HG03066 (cell line): ENCODE measurements around the gene CARS1.
"Not testable (repeated sequence)": the region's sequence is repeated elsewhere in the genome, so short reads cannot be mapped to it uniquely, and the experiment has no call there.

ENCODE experiments used
- ATAC-seq: cut with Tn5 transposase; IDR thresholded peaks from one replicate; pipeline ENCODE4 v1.9.1; 2021; ENCODE audit warnings: low read depth; ENCODE audit not compliant: unreplicated experiment

Gene CARS1

GRCh38 chr11:3063876-3064275, 6.7 kb upstream of the CARS1 start:
- not testable (repeated sequence) for ATAC-seq

DNA sequence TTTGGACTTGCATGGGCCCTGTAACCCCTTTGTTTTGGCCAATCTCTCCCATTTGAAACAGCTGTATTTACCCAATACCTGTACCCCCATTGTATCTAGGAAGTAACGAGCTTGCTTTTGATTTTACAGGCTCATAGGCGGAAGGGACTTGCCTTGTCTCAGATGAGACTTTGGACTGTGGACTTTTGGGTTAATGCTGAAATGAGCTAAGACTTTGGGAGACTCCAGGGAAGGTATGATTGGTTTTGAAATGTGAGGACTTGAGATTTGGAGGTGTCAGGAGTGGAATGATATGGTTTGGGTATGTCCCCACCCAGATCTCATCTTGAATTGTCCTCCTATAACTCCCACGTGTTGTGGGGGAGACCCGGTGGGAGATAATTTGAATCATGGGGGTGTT, 6.2 kb upstream of the CARS1 start:
- not testable (repeated sequence) for ATAC-seq

- ATAC-seq = no peak
These were observed 3.3 kb upstream of the CARS1 start for GRCh38 chr11:3060436-3061025.

- no peak for ATAC-seq
These were observed 1.8 kb upstream of the CARS1 start for GRCh38 chr11:3058753-3059664.

DNA sequence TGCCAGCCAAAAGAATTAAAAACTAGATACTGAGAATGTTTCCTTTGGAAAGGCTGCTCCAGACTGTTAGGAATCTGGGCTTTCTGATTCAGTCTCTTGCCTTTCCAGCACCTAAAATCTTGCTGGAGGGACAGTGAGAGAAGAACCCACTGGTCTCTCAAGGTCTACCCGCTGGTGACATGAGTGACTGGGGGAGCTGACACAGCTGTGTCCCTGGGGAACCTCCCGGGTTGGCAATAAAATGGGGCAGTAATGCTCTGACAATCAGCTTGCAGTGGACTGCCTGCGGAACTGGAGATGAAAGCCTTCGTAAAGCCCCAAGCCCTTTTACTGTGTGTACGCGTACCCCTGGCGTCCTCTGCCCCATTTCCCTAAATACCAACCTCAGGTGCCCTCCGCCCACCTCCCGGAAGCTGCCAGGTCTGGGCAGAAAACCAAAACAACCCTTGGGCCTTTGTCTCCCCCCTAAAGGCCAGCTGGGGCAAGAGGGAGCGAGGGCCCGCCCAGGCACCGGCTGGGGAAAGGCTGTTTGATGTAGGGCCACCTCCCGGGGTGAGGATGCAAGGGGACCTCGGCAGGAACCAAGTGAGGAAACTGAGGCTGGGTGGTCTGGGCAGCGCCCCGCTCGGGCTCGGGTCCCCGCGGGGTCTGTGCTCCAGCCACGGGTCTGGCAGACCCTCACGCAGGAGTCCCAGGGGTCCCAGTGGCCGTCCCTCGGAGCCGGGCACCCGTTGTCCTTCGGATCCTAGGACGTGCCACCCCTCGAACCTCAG, 741 bp downstream of the CARS1 start:
- no peak for ATAC-seq

- ATAC-seq = no peak
These were observed 1.3 kb downstream of the CARS1 start for GRCh38 chr11:3055891-3056290.

DNA sequence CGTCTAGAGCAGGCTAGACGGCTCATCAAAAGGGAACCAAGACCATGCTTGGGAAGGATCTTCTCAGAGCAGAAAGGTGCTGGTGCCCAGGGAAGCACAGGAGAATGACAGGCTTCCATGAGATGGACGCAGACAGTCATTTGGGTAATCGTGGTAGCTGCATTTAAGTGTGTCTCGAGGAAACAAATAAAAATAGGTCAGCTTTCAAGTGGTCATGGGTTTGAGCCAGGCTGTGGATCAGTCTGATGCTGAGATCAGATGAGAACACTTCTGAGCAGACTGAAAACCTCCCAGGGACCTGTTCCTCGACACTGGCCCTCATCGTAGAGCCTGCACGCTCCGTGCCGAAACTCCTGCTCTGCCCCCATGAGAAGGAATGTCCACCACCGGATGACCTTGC, 4.7 kb downstream of the CARS1 start:
- ATAC-seq = no peak

DNA sequence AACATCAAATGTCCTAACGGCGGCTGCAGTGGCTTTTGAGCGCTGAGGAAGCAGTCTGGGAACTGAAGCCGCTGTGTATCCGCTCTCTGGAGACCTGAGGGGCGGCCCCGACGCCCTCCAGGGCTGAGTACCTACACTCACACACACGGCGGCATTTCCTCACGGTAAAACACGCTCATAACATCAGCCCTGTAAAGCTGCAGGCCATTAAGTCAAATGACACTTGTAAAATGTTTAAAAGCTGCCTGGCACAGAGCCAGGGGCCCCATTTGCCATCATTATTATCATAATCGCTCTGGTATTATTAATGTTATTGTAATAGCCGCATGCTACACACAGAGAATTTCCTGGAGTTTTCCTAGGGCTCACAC, 5.1 kb downstream of the CARS1 start:
- ATAC-seq = no peak

DNA sequence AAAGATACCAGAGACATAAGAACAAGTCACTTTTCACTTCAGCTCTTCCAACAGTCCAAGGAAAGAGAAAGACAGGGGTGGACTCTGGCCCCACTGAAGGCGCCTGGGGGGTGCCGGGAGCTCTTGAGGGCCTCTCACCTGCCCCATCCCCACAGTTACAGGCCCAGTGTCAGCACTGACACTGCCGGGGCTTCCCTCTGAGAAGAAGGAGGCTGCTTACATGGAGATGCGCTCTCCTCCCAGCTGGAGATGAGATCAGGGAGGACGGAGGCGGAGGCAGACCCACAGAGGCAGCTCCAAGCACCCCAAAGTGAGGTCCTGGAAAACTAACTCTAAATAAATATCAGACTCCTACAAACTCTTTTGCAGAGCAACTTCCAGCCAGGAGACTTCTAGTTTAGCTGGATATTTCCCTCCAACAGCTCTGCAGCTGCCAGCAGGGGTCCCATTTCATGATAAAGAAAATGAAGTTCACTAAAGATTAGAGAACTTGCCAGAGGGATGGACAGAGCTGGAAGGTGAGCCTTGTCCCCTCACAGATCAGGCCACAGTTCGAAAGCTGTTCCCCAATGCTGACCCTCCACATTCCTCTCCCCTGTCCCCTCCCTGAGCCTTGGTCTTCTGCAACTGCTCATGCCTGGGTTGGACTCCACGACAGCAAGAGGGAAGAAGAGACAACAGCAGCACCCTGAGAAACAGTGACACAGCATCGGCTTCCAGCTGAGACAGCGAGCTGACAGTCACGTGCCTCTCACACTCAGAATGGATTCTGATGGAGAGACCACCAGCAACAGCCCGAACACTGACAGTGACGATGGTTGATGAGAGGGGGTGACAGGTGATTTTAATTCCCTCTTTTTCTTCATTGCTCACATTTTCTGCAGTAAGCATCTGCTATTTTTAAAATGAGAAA, 5.8 kb downstream of the CARS1 start:
- no peak for ATAC-seq

- ATAC-seq = no peak
These were observed 6.6 kb downstream of the CARS1 start for GRCh38 chr11:3050386-3051195.

- peak; percentile 97 for ATAC-seq
These were observed 7.6 kb downstream of the CARS1 start for GRCh38 chr11:3049430-3050243.

DNA sequence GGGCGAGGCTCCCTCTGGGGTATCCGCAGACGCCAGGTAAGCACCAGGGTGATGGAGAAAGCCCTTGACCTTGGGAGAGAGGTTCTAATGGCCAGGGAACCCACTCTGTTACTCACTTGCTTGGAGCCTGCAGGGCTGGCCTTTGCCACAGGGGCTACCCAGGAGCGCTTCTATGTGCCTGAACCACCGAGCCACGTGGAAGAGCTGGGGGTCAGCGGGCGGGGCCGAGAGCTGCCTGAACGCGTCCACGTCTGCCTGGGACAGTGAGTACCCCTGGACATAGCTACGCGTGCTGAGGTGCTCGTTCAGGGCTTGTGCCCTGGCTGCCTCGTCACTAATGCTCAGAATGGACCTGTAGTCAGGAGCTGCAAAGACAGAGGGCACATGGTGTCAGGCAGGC, 9.6 kb downstream of the CARS1 start:
- ATAC-seq = no peak

DNA sequence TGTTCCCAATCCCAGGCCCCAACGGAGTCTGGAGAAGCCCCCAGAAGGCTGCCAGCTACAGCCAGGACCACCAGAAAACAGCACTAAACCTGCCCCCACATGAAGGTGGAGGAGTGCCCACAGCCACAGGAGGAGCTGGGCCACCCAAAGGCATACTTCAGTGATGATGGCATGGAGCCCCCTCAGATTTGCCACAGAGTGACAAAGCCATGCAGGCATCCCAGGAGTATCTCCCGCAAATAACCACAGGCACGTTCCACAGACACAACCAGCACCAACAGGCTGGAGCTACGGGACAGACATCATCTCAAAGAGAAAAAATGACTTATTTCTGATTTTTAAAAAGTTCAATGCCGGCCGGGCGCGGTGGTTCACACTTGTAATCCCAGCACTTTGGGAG, 10.6 kb downstream of the CARS1 start:
- no peak for ATAC-seq

DNA sequence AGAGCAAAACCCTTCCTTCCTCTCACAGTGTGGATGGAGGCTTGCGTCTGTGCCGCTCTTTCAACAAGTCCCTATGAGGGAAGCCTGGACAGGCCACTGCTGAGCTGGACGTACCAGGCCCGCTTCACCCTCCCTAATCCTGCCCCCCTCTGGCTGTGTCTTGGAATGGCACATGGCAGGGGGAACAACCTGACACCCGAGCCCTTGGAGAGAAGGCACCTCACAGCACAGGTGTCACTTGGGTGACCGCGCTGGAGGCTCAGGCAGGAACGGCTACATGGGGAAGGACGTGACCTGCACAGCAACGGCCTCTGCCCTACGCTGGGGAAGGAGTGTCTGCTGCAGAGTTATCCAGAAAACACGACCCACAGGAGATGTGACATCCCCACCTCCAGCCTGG, 11.0 kb downstream of the CARS1 start:
- no peak for ATAC-seq

DNA sequence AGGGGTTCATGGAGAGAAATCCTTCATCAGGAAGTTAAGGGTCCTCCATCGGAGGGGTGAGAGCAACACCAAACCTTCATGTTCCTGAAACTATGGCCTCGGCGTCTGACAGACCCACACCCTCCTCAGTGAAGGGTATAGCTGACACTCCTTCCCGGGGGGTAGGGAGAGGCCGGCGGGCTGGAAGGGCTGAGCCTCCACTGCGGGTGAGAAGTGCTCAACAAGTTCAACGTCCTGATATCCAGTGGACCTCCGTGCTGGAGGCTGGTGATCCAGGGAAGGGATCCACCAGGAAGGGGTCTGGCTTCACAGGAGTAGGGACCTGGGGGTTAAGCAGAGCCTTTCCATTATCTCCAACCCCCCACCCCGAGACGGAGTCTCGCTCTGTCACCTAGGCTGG, 12.3 kb downstream of the CARS1 start:
- no peak for ATAC-seq

DNA sequence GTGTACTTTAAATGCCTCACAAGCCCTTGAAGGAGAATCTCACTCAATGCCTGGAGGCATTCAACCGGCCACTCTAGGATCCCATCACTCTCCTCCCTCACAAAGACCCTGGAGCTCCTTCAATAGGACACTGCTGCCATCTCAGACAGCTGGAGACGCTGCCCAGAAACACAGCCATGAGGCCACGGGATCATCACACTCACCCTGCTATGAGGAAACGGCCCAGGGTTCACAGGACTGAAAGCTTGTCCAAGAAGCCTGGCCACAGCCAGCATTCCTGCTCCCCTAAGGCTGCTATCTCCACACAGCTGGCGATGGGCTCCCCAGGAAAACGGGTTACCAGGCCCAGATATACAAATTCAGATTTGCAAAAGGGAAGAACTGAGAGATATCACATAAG, 13.2 kb downstream of the CARS1 start:
- no peak for ATAC-seq

- ATAC-seq = no peak
These were observed 13.8 kb downstream of the CARS1 start for GRCh38 chr11:3043315-3043871.

- no peak for ATAC-seq
These were observed 14.5 kb downstream of the CARS1 start for GRCh38 chr11:3042496-3043314.
